ENCODE data around the gene GPC3. TPM values are rescaled to one million over a fixed set of nuclear protein-coding genes. Genes with fewer than 3 reads are reported as not detected.

GPC3 gene
- polyA plus RNA-seq, 3 donors, result not detected

DNA sequence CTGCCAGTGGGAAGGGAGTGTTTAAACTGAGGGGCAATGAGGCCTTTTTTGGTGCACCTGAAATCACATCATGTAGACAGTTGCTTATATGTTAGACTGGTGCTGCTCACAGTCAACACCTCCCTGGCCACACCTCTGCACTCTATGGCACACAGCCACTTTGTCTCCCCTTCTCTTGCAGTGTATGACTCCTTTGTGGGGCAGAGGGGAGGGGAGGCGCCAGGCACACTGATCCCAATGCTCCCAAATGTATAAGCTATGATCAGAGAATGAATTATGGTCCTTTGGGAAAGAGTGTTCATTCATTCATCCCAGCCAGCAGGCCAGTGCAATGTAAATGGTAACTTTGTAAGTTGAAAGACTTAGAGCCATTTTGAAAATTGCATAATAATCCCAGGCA lies 4.6 kb upstream of the GPC3 start:
- H3K4me1 ChIP-seq (ENCODE audit: control insufficient read depth in 1 of 2, insufficient read depth in 2 of 2, low read length in 2 of 2), result peaks cover 0 to 3% of the 10 kb centered on the region in 2 donors
- TF ChIP-seq, protein P1, sequence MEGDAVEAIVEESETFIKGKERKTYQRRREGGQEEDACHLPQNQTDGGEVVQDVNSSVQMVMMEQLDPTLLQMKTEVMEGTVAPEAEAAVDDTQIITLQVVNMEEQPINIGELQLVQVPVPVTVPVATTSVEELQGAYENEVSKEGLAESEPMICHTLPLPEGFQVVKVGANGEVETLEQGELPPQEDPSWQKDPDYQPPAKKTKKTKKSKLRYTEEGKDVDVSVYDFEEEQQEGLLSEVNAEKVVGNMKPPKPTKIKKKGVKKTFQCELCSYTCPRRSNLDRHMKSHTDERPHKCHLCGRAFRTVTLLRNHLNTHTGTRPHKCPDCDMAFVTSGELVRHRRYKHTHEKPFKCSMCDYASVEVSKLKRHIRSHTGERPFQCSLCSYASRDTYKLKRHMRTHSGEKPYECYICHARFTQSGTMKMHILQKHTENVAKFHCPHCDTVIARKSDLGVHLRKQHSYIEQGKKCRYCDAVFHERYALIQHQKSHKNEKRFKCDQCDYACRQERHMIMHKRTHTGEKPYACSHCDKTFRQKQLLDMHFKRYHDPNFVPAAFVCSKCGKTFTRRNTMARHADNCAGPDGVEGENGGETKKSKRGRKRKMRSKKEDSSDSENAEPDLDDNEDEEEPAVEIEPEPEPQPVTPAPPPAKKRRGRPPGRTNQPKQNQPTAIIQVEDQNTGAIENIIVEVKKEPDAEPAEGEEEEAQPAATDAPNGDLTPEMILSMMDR (IDR thresholded peaks at IDR 0.05), result no peak
- no peaks in the 10 kb centered on the region for H3K79me2 ChIP-seq (ENCODE audit: insufficient read depth, low read length)
- peaks cover 11 to 18% of the 10 kb centered on the region in 2 donors for H3K27me3 ChIP-seq (ENCODE audit: control insufficient read depth in 2 of 2, insufficient read depth in 2 of 2, low read length in 2 of 2)
- no peak for DNase-seq
- peaks cover 10 to 32% (median 24%) of the 10 kb centered on the region in 3 donors for H3K27me3 Mint-ChIP-seq (ENCODE audit: low read depth in 3 of 3)
- H4K20me1 ChIP-seq (ENCODE audit: insufficient read depth, low read length), result no peaks in the 10 kb centered on the region
- H3K9me3 Mint-ChIP-seq, result peaks cover 0 to 9% (median 4%) of the 10 kb centered on the region in 7 donors
- no peaks in the 10 kb centered on the region for H3K36me3 Mint-ChIP-seq
- H3K4me3 Mint-ChIP-seq, result no peak overlapping the region
- H3K36me3 ChIP-seq (replicated peaks in 1 of 2; ENCODE audit: control insufficient read depth in 1 of 2, insufficient read depth in 2 of 2, low read length in 2 of 2), result no peaks in the 10 kb centered on the region
- no peak overlapping the region for H3K4me2 ChIP-seq (replicated peaks; ENCODE audit: extremely low read depth, low read length, poor library complexity, severe bottlenecking)
- peaks cover 0 to 2% of the 10 kb centered on the region in 2 donors for H3K9me3 ChIP-seq (replicated peaks in 1 of 2; ENCODE audit: control insufficient read depth in 1 of 2, insufficient read depth in 1 of 2, low read length in 2 of 2)
- no peak overlapping the region for H3K27ac Mint-ChIP-seq
- no peak overlapping the region for H3K27ac ChIP-seq (ENCODE audit: low read depth in 1 of 2, low read length in 2 of 2)
- intact Hi-C loops (cut with micrococcal nuclease), result no loop called here
- H3K4me1 Mint-ChIP-seq, result peaks cover 3% of the 10 kb centered on the region
- H2AFZ ChIP-seq (ENCODE audit: insufficient read depth, low read depth, low read length, poor library complexity, severe bottlenecking), result no peak overlapping the region
- H3K9ac ChIP-seq (ENCODE audit: insufficient read depth, low read length, poor library complexity, severe bottlenecking), result no peak overlapping the region
- WGBS (ENCODE audit: insufficient coverage), result no CpG with 5 or more reads among the region's 1 CpG
- no peak overlapping the region for H3K4me3 ChIP-seq (replicated peaks in 1 of 3; ENCODE audit: low read depth in 2 of 3, low read length in 3 of 3)

DNA sequence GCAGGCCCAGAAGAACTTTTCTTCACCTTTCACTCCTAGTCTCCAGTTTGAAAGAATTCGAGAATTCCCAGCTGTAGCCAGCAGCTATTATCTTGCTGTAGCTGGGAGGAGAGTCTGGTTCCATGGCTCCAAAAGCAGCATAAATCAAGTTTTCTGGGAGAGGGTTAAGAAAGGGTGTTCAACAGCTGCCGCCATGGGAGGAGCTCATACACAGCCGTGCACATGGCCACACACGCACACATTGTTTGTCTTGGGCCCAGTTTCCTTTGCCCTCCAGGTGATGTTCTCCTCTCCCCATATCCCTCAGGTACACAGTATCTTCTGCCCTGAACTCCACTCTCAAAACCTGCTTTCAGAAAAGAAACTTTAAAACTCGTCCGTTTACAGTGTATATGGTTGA lies 4.1 kb upstream of the GPC3 start:
- Histone ChIP-seq H2AFZ (ENCODE audit: insufficient read depth, low read depth, low read length, poor library complexity, severe bottlenecking) (no peak overlapping the region), H3K4me2 (replicated peaks; ENCODE audit: extremely low read depth, low read length, poor library complexity, severe bottlenecking) (no peak overlapping the region), H3K27ac (ENCODE audit: low read depth in 1 of 2, low read length in 2 of 2) (no peak overlapping the region), H3K4me3 (replicated peaks in 1 of 3; ENCODE audit: low read depth in 2 of 3, low read length in 3 of 3) (no peak overlapping the region), H3K4me1 (ENCODE audit: control insufficient read depth in 1 of 2, insufficient read depth in 2 of 2, low read length in 2 of 2) (peaks cover 0 to 4% of the 10 kb centered on the region in 2 donors), H3K36me3 (replicated peaks in 1 of 2; ENCODE audit: control insufficient read depth in 1 of 2, insufficient read depth in 2 of 2, low read length in 2 of 2) (no peaks in the 10 kb centered on the region), H4K20me1 (ENCODE audit: insufficient read depth, low read length) (no peaks in the 10 kb centered on the region), H3K9ac (ENCODE audit: insufficient read depth, low read length, poor library complexity, severe bottlenecking) (no peak overlapping the region), H3K79me2 (ENCODE audit: insufficient read depth, low read length) (no peaks in the 10 kb centered on the region), H3K9me3 (replicated peaks in 1 of 2; ENCODE audit: control insufficient read depth in 1 of 2, insufficient read depth in 1 of 2, low read length in 2 of 2) (peaks cover 0 to 6% of the 10 kb centered on the region in 2 donors), H3K27me3 (ENCODE audit: control insufficient read depth in 2 of 2, insufficient read depth in 2 of 2, low read length in 2 of 2) (peaks cover 13 to 23% of the 10 kb centered on the region in 2 donors)
- H3K4me1 Mint-ChIP-seq, result peaks cover 3% of the 10 kb centered on the region
- H3K36me3 Mint-ChIP-seq, result no peaks in the 10 kb centered on the region
- DNase-seq, result no peak
- peaks cover 0 to 15% (median 4%) of the 10 kb centered on the region in 7 donors for H3K9me3 Mint-ChIP-seq
- TF ChIP-seq, protein P1 (IDR thresholded peaks at IDR 0.05), result no peak
- WGBS (ENCODE audit: insufficient coverage), result no CpG with 5 or more reads among the region's 6 CpGs
- intact Hi-C loops (cut with micrococcal nuclease), result no loop called here
- no peak overlapping the region for H3K27ac Mint-ChIP-seq
- H3K27me3 Mint-ChIP-seq (ENCODE audit: low read depth in 3 of 3), result peaks cover 15 to 37% (median 29%) of the 10 kb centered on the region in 3 donors
- no peak overlapping the region for H3K4me3 Mint-ChIP-seq
